GM13977 (cell line): Measurements from ENCODE around the gene CDK16.
A peak's percentile ranks its signal among the peaks of the same experiment; 100 is the strongest.

Experiments
- DNase-seq: peaks from one replicate; pipeline ENCODE4 v3.0.0; 2012; ENCODE audit warnings: low spot score
- in situ Hi-C: fragments of 300-500 bp; cut with MboI; formaldehyde crosslinking; loops from one replicate; pipeline ENCODE4 v1.12.0; 2022; ENCODE audit warnings: low sequenced_read_pairs, low pct_unique_long_range_greater_than_20kb, mixed read lengths, inconsistent platforms; ENCODE audit not compliant: unreplicated experiment
- TF ChIP-seq, protein P1 (sequence below): IDR thresholded peaks from 2 replicates; pipeline ENCODE4 v1.5.1; 2012; ENCODE audit warnings: mild to moderate bottlenecking, control low read depth; ENCODE audit not compliant: insufficient read depth; ENCODE audit errors: extremely low read depth, missing control alignments

The CDK16 gene

DNA sequence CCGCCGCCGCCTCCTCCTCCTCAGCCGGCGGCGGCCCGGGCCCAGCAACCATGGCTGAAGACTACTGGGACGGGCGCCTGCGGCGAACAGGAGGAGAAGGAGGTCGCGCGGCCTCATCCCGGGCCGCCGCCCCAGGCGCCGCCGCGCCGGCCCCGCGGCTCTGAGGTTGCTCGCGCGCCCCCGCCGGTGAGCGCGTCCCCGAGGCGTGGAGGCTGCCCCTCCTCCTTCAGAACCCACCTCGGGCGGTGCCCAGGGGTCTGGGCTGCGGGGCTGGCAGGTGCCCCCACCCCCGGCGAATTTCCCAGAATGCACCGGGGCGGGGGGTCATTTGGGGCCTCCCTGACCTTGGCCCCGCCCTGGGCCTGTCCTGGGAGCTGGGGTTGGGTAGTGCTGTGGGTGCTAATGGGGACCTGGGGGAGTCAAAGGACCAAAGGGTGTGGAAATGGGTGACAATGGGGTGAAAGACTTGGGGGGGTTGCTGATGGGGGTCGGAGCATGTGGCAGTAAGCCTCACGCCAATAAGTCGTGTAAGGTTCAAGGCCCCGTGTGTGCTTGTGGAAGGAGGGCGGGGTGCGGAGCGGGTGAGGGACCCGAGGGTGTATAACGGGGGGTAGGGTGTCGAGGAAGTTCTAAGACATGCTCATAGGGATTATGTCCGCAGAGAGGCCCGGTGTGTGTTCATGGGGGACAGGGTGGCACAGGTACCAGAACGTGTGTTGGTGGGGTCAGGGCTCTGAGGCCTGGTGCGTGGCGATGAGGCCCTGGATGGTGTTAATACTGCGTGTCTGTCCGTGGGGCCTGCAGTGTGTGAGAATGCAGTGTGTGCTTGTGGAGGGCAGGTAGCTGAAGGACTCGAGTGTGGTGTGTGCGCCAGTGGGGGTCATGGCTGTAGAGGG is 687 bp downstream of the CDK16 start:
- peak; percentile 48 for DNase-seq
- TF ChIP-seq, protein P1, sequence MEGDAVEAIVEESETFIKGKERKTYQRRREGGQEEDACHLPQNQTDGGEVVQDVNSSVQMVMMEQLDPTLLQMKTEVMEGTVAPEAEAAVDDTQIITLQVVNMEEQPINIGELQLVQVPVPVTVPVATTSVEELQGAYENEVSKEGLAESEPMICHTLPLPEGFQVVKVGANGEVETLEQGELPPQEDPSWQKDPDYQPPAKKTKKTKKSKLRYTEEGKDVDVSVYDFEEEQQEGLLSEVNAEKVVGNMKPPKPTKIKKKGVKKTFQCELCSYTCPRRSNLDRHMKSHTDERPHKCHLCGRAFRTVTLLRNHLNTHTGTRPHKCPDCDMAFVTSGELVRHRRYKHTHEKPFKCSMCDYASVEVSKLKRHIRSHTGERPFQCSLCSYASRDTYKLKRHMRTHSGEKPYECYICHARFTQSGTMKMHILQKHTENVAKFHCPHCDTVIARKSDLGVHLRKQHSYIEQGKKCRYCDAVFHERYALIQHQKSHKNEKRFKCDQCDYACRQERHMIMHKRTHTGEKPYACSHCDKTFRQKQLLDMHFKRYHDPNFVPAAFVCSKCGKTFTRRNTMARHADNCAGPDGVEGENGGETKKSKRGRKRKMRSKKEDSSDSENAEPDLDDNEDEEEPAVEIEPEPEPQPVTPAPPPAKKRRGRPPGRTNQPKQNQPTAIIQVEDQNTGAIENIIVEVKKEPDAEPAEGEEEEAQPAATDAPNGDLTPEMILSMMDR, result no peak
- in situ Hi-C loops, result no loop called here

DNA sequence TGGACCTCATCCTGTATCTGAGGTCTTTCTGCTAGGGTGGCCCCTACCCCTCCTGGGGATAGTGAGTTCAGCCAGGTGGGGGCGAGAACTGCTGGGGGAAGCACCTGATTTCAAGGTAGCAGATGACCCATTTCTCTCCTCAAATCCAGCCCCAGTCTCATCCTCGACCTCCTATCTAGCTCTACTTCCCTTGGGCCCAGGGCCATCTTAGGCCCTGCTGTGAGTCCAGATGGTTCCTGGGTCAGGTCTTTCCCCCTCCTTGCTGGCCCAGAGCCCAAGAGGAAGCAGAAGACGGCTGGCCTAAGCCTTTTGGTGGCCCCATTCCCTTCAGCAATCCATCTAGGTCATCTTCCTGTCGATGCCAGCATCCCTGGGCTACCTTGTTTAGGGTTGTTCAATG is 3.3 kb downstream of the CDK16 start:
- TF ChIP-seq, protein P1, result no peak
- in situ Hi-C loops, result no loop called here
- DNase-seq, result no peak

DNA sequence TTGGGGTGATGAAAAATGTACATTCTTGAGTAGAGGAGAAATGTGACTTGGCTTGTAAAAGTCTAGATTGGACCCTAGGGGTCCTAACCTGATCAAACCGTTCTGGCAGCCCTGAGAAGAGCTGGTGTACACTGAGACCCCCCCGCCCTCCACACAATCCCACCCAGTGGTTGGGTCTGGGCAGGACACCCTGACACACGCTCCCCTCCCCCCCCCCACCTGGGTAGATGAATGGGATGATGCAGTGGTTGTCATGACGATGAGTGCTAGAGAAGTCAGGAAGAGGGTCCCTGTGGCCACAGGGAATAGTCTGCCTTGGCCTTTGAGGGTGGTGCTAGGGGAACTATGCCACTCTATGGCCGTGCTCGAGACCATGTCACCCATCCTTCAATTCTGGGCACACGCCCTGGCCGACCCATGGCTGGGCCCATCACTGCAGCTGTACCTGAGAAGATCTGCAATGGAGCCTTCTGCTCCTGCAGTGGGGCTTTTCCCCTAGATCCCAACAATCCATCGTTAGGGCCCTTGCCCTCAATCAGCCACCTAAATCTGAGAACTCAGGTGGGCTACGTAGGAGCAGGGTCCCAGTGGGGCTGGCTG is 4.4 kb downstream of the CDK16 start:
- in situ Hi-C loops, result no loop called here
- TF ChIP-seq, protein P1, result no peak
- no peak for DNase-seq

DNA sequence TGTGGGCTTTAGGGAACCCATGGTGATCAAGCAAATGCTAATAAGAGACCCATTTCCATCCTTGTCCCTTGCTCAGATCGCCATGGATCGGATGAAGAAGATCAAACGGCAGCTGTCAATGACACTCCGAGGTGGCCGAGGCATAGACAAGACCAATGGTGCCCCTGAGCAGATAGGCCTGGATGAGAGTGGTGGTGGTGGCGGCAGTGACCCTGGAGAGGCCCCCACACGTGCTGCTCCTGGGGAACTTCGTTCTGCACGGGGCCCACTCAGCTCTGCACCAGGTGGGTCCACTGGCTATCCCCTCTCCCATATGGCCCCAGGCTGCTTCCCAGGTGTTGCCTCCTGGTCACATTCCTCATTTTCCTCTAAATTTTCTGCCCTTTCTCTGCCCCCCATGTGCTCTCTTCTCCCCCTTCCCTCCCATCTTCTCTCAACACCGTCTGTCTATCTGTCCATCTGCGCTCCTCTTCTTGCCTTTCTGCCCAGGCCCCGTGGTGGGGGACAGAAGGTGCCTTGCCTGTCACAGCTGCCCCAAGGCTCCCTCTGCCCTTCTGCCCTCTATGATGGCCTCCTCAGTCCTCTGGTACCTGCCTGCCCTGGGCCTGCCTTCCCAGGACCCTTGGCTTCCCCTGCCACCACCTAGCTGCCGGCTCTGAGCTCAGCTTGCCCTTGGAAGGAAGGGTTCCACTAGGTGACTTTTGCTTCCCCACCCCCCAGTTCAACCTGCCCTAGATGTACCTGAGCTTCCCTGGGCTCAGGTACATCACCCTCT is 5.2 kb downstream of the CDK16 start:
- TF ChIP-seq, protein P1, result no peak
- DNase-seq, result no peak
- in situ Hi-C loops, result no loop called here

DNA sequence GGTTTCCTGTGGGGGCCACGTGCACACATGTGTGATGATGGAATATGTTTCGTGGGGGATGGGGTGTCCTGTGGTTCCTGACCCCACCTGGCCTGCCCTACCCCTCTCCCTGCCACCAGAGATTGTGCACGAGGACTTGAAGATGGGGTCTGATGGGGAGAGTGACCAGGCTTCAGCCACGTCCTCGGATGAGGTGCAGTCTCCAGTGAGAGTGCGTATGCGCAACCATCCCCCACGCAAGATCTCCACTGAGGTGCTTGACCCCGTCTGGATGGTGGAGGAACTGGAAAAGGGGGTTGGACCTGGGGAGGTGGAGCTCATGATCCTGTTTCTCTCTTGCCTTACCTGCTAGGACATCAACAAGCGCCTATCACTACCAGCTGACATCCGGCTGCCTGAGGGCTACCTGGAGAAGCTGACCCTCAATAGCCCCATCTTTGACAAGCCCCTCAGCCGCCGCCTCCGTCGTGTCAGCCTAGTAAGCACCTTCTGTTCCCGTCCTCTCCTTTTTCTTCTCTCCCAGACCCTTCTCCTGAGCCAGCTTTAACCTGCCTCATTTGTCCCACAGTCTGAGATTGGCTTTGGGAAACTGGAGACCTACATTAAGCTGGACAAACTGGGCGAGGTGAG is 5.9 kb downstream of the CDK16 start:
- TF ChIP-seq, protein P1, result no peak
- DNase-seq, result no peak
- in situ Hi-C loops, result no loop called here

DNA sequence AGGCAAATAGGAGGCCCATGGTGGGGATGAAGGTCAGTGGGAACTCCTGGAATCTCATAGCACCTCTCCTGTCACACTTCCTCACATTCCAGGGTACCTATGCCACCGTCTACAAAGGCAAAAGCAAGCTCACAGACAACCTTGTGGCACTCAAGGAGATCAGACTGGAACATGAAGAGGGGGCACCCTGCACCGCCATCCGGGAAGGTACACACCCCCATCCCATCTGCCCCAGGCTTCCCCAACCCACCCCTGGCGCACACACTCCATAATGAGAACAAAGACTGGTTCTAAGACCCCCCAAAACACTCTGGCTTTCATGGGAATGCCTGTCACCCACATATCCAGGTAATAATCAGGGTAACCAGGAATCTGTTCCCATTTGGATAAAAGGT is 6.4 kb downstream of the CDK16 start:
- DNase-seq, result no peak
- TF ChIP-seq, protein P1, result no peak
- in situ Hi-C loops, result no loop called here
